Panc1 (cell line): Measurements from ENCODE around the gene BEX3. TPM values are rescaled to one million over a fixed set of nuclear protein-coding genes. Genes with fewer than 3 reads are reported as not detected.
"Not testable (repeated sequence)": the region's sequence is repeated elsewhere in the genome, so short reads cannot be mapped to it uniquely, and the experiment has no call there.

Experiments
- ATAC-seq: fragments of 200-7000 bp; cut with Tn5 transposase; 2 replicates; pipeline ENCODE4 v1.9.1; 2020; ENCODE audit warnings: mild to moderate bottlenecking, moderate library complexity
- BruUV-seq: library from RNA; stranded (reverse); fragments of 400-500 nt; replicated peaks from 2 replicates; lab custom pipeline; 2021; lab: Mats Ljungman, UMichigan
- CTCF ChIA-PET: fragments of 300-600 bp; sonication (Branson Sonifier 250); formaldehyde crosslinking; loops from one replicate; lab custom pipeline; 2022; ENCODE audit warnings: antibody characterized with exemption; lab: Charles Lee
- POLR2A ChIA-PET: fragments of 300-600 bp; sonication (Branson Sonifier 250); formaldehyde crosslinking; loops from one replicate; lab custom pipeline; 2022; ENCODE audit warnings: antibody characterized with exemption; lab: Charles Lee
- DNase-seq: peaks from one replicate; pipeline ENCODE4 v3.0.0-alpha.2; 2010; ENCODE audit warnings: low read depth, low spot score
- H3K27ac ChIP-seq: 2 replicates; pipeline ENCODE4 v1.5.1; 2011; ENCODE audit warnings: mild to moderate bottlenecking, low read length, inconsistent platforms
- H3K27me3 ChIP-seq: fragments of 200-500 bp; sonication (Bioruptor generic); 2 replicates; pipeline ENCODE4 v1.6.0; 2014; ENCODE audit warnings: low read length, inconsistent platforms; ENCODE audit not compliant: control insufficient read depth, insufficient read depth
- H3K36me3 ChIP-seq: fragments of 200-500 bp; sonication (Bioruptor generic); 2 replicates; pipeline ENCODE4 v1.5.1; 2014; ENCODE audit warnings: inconsistent platforms, mild to moderate bottlenecking, low read length, moderate library complexity; ENCODE audit not compliant: control insufficient read depth, insufficient read depth
- H3K4me1 ChIP-seq: 2 replicates; pipeline ENCODE4 v1.5.1; 2011; ENCODE audit warnings: inconsistent platforms, mild to moderate bottlenecking, low read length, moderate library complexity; ENCODE audit not compliant: control insufficient read depth, insufficient read depth
- H3K4me3 ChIP-seq, 2 experiments: 2 replicates each; pipeline ENCODE4 v1.5.1; 2011 to 2012; ENCODE audit warnings: low read depth in 2 of 2, low read length in 2 of 2, mild to moderate bottlenecking in 2 of 2, inconsistent platforms in 1 of 2, moderate library complexity in 1 of 2
- H3K9me3 ChIP-seq: fragments of 200-500 bp; sonication (Bioruptor generic); 2 replicates; pipeline ENCODE4 v1.5.1; 2014; ENCODE audit warnings: low read depth, mild to moderate bottlenecking, inconsistent platforms, low read length, moderate library complexity; ENCODE audit not compliant: control insufficient read depth, insufficient read depth
- CTCF ChIP-seq: fragments of 450-650 bp; IDR thresholded peaks from 2 replicates; pipeline ENCODE4 v1.5.1; 2017; ENCODE audit warnings: mild to moderate bottlenecking
- POLR2AphosphoS5 ChIP-seq: IDR thresholded peaks from 2 replicates; pipeline ENCODE4 v1.6.1; 2012; ENCODE audit warnings: mild to moderate bottlenecking, low read depth, low read length, moderate library complexity
- SIN3A ChIP-seq: IDR thresholded peaks from 2 replicates; pipeline ENCODE4 v1.6.1; 2012; ENCODE audit warnings: low read depth, mild to moderate bottlenecking, low read length, moderate library complexity, borderline replicate concordance; ENCODE audit not compliant: insufficient read depth
- TCF7L2 ChIP-seq: IDR thresholded peaks from 2 replicates; pipeline ENCODE4 v1.6.1; 2011; ENCODE audit warnings: mild to moderate bottlenecking, low read depth, low read length, inconsistent platforms
- in situ Hi-C: cut with HindIII; loops from 2 replicates; pipeline ENCODE4 v1.10.0; 2016; ENCODE audit warnings: low sequenced_read_pairs, low pct_unique_long_range_greater_than_20kb
- intact Hi-C: fragments of 100-400 bp; cut with micrococcal nuclease; formaldehyde crosslinking; loops from one replicate; pipeline ENCODE4 v1.10.0; 2022; ENCODE audit not compliant: unreplicated experiment
- total RNA-seq: library from RNA; stranded (reverse); gene quantifications from one replicate; pipeline ENCODE4 v1.2.1, GENCODE V29; 2021; ENCODE audit not compliant: unreplicated experiment
- TF ChIP-seq, protein P1 (sequence below), 2 experiments: IDR thresholded peaks; 2 replicates each; pipeline ENCODE4 v1.6.1; 2011 to 2012; ENCODE audit warnings: low read depth in 2 of 2, control low read depth in 1 of 2, low read length in 1 of 2, mild to moderate bottlenecking in 1 of 2, moderate library complexity in 1 of 2; ENCODE audit not compliant: insufficient read depth in 1 of 2

Gene BEX3
- total RNA-seq, 1 experiment from 2014 or later, result 59.3 TPM

GRCh38 chrX:103384672-103385071 lies 8.3 kb downstream of the BEX3 start:
- no peaks in the 10 kb centered on the region for H3K36me3 ChIP-seq
- POLR2A ChIA-PET, result no interaction called here
- H3K27me3 ChIP-seq, result 0 out of 2 replicates have a peak, but pooled peaks cover 1% of the 10 kb centered on the region
- BruUV-seq, result no TSS peak
- H3K9me3 ChIP-seq, result no peaks in the 10 kb centered on the region
- no peak overlapping the region for H3K4me3 ChIP-seq
- H3K4me1 ChIP-seq, result no peaks in the 10 kb centered on the region
- CTCF ChIA-PET, result no interaction called here
- DNase-seq (no peak), ATAC-seq (no peak)
- in situ Hi-C loops, result no loop called here
- no peak overlapping the region for H3K27ac ChIP-seq
- TF ChIP-seq, protein P1, sequence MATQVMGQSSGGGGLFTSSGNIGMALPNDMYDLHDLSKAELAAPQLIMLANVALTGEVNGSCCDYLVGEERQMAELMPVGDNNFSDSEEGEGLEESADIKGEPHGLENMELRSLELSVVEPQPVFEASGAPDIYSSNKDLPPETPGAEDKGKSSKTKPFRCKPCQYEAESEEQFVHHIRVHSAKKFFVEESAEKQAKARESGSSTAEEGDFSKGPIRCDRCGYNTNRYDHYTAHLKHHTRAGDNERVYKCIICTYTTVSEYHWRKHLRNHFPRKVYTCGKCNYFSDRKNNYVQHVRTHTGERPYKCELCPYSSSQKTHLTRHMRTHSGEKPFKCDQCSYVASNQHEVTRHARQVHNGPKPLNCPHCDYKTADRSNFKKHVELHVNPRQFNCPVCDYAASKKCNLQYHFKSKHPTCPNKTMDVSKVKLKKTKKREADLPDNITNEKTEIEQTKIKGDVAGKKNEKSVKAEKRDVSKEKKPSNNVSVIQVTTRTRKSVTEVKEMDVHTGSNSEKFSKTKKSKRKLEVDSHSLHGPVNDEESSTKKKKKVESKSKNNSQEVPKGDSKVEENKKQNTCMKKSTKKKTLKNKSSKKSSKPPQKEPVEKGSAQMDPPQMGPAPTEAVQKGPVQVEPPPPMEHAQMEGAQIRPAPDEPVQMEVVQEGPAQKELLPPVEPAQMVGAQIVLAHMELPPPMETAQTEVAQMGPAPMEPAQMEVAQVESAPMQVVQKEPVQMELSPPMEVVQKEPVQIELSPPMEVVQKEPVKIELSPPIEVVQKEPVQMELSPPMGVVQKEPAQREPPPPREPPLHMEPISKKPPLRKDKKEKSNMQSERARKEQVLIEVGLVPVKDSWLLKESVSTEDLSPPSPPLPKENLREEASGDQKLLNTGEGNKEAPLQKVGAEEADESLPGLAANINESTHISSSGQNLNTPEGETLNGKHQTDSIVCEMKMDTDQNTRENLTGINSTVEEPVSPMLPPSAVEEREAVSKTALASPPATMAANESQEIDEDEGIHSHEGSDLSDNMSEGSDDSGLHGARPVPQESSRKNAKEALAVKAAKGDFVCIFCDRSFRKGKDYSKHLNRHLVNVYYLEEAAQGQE (IDR thresholded peaks at IDR 0.05; ENCODE audit: insufficient read depth in 1 of 2, low read depth in 2 of 2, low read length in 1 of 2), result no peak
- TF ChIP-seq TCF7L2, result no peak
- no peak for TF ChIP-seq POLR2AphosphoS5
- TF ChIP-seq CTCF, result no peak
- no peak for TF ChIP-seq SIN3A
- intact Hi-C loops, result no loop called here

- DNase-seq, H3K9me3 ChIP-seq, H3K27me3 ChIP-seq, BruUV-seq, H3K27ac ChIP-seq, H3K4me3 ChIP-seq, H3K36me3 ChIP-seq, in situ Hi-C loops, POLR2A ChIA-PET, intact Hi-C loops, CTCF ChIA-PET, H3K4me1 ChIP-seq, ATAC-seq: not testable (repeated sequence)
These were observed 9.0 kb downstream of the BEX3 start for GRCh38 chrX:103385283-103385830.

DNA sequence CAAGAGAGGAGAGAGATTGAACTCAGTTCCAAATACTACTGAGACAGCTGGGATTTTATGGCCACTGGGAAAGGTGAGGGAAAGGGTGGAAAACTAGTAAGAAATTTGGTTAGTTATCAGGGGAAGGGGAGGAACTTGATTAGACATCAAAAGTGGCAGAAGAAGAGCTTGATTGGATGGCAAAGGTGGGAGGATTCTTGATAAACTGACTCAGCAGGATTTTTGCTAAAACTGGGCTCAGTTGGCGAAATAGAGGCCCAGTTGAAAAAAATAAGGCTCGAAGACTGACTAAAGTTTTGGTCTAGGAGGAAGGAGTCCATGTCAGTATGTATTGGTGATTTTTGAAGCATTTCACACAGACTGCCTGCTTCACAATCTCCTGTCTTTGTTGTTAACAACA lies 10.0 kb downstream of the BEX3 start:
- H3K4me1 ChIP-seq, result no peaks in the 10 kb centered on the region
- H3K27ac ChIP-seq, result no peak overlapping the region
- BruUV-seq, result no TSS peak
- CTCF ChIA-PET, result no interaction called here
- intact Hi-C loops (no loop called here), in situ Hi-C loops (no loop called here)
- POLR2A ChIA-PET, result no interaction called here
- TF ChIP-seq CTCF (no peak), TCF7L2 (no peak), SIN3A (no peak), POLR2AphosphoS5 (no peak)
- TF ChIP-seq, protein P1 (IDR thresholded peaks at IDR 0.05; ENCODE audit: insufficient read depth in 1 of 2, low read depth in 2 of 2, low read length in 1 of 2), result no peak
- DNase-seq (no peak), ATAC-seq (no peak)
- H3K4me3 ChIP-seq, result no peak overlapping the region
- peaks cover 5% of the 10 kb centered on the region; the same call in 1 of the 2 replicates for H3K27me3 ChIP-seq
- no peaks in the 10 kb centered on the region for H3K9me3 ChIP-seq
- no peaks in the 10 kb centered on the region for H3K36me3 ChIP-seq
